Colonic mucosa (tissue), 4 donors: ENCODE data around the gene PIP5K1C. TPM values are rescaled to one million over a fixed set of nuclear protein-coding genes. Genes with fewer than 3 reads are reported as not detected.

Experiments used
- DNase-seq: peaks from one replicate; pipeline ENCODE4 v3.0.0-alpha.2; 2020
- H3K27ac ChIP-seq: fragments of 200-600 bp; one replicate; pipeline ENCODE4 v1.8.0; 2021
- H3K27me3 ChIP-seq: fragments of 200-600 bp; one replicate; pipeline ENCODE4 v1.8.0; 2021
- H3K36me3 ChIP-seq: fragments of 200-600 bp; one replicate; pipeline ENCODE4 v1.8.0; 2021
- H3K4me1 ChIP-seq: fragments of 200-600 bp; one replicate; pipeline ENCODE4 v1.8.0; 2021; ENCODE audit warnings: mild to moderate bottlenecking
- H3K4me3 ChIP-seq: fragments of 200-600 bp; one replicate; pipeline ENCODE4 v1.8.0; 2021
- H3K9ac ChIP-seq, 2 donors: one replicate each; pipeline ENCODE4 v1.7.0; 2013; ENCODE audit warnings: control low read depth in 2 of 2, low read depth in 2 of 2, low read length in 2 of 2
- H3K9me3 ChIP-seq: fragments of 200-600 bp; one replicate; pipeline ENCODE4 v1.8.0; 2021
- intact Hi-C: fragments of 100-400 bp; cut with DNase I; formaldehyde crosslinking; loops from one replicate; pipeline ENCODE4 v1.14.1; 2022
- total RNA-seq, 2 donors: library from RNA; stranded (reverse); fragmentation: NEBNext Ultra II Directional in 1 of 2; extraction: Animal tissue kit (Norgen Biotek cat#: 25700) in 1 of 2; gene quantifications; one replicate each; pipeline ENCODE4 v1.2.1, GENCODE V29; 2021
- TF ChIP-seq, protein P1 (sequence below): fragments of 200-600 bp; IDR thresholded peaks from one replicate; pipeline ENCODE4 v1.8.0; 2022; ENCODE audit warnings: antibody characterized with exemption, mild to moderate bottlenecking
- donor health status: healthy.
- donor health status: DM: no; HTN: no; CAD: no.
- donor health status: DM: no; HTN: no; CAD: no.

The PIP5K1C gene
- total RNA-seq, 2 donors from 2014 or later = 22.8 to 31.2 TPM

DNA sequence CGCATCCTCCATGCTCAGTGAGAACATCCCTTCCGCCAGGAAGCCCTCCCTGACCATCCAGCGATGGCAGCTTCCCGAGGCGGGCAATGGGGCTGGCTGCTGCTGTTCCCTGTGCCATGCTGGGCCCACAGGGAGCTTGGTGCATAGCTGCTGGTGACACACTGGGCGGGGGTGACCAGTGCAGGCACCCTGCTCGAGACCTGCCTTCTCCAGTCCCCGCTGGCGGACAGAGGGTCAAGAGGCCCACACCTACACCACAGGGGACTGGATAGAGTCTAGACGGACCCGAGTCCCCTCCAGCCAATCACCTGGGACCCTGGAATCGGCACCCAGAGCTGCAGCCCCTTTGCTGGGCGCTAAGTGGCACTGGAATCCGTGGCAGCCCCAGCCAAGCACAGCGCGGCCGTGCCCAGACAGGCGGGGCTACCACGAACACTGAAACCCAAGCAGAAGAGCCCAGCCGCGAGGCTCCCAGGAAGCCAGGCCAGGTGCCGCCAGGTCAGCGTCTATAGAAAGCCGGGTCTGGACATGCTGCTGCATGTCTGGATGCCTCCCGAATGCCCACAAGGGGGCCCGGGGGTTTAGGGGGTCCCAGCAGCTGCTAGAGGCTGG, 84.6 kb downstream of the PIP5K1C start:
- no peak for DNase-seq
- intact Hi-C loops = no loop called here
- no peaks in the 10 kb centered on the region for H3K9me3 ChIP-seq
- H3K4me1 ChIP-seq = no peaks in the 10 kb centered on the region
- no peak overlapping the region for H3K9ac ChIP-seq
- no peak overlapping the region for H3K4me3 ChIP-seq
- TF ChIP-seq, protein P1, sequence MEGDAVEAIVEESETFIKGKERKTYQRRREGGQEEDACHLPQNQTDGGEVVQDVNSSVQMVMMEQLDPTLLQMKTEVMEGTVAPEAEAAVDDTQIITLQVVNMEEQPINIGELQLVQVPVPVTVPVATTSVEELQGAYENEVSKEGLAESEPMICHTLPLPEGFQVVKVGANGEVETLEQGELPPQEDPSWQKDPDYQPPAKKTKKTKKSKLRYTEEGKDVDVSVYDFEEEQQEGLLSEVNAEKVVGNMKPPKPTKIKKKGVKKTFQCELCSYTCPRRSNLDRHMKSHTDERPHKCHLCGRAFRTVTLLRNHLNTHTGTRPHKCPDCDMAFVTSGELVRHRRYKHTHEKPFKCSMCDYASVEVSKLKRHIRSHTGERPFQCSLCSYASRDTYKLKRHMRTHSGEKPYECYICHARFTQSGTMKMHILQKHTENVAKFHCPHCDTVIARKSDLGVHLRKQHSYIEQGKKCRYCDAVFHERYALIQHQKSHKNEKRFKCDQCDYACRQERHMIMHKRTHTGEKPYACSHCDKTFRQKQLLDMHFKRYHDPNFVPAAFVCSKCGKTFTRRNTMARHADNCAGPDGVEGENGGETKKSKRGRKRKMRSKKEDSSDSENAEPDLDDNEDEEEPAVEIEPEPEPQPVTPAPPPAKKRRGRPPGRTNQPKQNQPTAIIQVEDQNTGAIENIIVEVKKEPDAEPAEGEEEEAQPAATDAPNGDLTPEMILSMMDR = no peak
- H3K27ac ChIP-seq = no peak overlapping the region
- H3K36me3 ChIP-seq = no peaks in the 10 kb centered on the region
- no peaks in the 10 kb centered on the region for H3K27me3 ChIP-seq

DNA sequence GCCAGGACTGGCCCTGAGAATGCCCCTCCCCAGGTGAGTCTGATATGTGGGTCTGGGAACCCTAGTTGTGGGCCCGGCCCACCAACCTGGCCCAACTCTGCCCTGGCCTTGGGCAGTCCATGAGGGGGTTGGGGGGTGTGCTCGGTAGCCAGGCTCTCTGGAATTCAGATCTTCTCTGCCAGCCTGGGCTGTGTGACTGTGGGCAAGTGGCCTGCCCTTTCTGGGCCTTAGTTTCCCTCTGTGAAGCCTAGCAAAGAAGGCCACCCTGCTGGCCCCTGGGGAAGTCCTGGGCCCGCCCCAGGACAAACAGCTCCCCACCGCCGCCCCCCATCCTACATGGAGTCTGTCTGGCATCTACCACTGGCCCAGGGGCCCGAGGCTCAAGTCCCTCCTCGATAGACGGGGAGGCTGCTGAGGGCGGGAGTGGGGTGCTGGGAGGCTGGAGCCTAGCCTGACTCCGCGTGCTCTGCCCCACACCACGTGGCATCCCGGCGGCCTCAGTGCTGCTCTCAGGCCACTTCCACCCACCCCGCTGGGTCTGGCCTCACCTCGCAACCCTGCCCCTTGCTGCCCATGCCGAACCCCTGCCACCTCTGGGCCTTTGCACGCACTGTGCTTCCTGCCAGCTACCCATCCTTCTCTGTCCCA, 85.3 kb downstream of the PIP5K1C start:
- H3K36me3 ChIP-seq = no peaks in the 10 kb centered on the region
- intact Hi-C loops = no loop called here
- DNase-seq = no peak
- H3K9ac ChIP-seq = no peak overlapping the region
- H3K27me3 ChIP-seq = no peaks in the 10 kb centered on the region
- TF ChIP-seq, protein P1 = no peak
- H3K4me1 ChIP-seq = no peaks in the 10 kb centered on the region
- H3K27ac ChIP-seq = no peak overlapping the region
- H3K9me3 ChIP-seq = no peaks in the 10 kb centered on the region
- no peak overlapping the region for H3K4me3 ChIP-seq

- Histone ChIP-seq H3K4me1 (no peaks in the 10 kb centered on the region), H3K36me3 (no peaks in the 10 kb centered on the region), H3K4me3 (no peak overlapping the region), H3K9ac (no peak overlapping the region), H3K27ac (no peak overlapping the region), H3K27me3 (no peaks in the 10 kb centered on the region), H3K9me3 (no peaks in the 10 kb centered on the region)
- TF ChIP-seq, protein P1 = no peak
- no peak for DNase-seq
- intact Hi-C loops = no loop called here
Observed at GRCh38 chr19:3613818-3614661, 86.2 kb downstream of the PIP5K1C start.

- no peaks in the 10 kb centered on the region for H3K36me3 ChIP-seq
- no peak overlapping the region for H3K27ac ChIP-seq
Observed at GRCh38 chr19:3612901-3613741, 87.1 kb downstream of the PIP5K1C start.

More at GRCh38 chr19:3612901-3613741, 87.1 kb downstream of the PIP5K1C start:
- no peak overlapping the region for H3K9ac ChIP-seq
- TF ChIP-seq, protein P1 = no peak
- intact Hi-C loops = no loop called here
- DNase-seq = no peak
- no peaks in the 10 kb centered on the region for H3K4me1 ChIP-seq
- no peak overlapping the region for H3K4me3 ChIP-seq
- H3K9me3 ChIP-seq = no peaks in the 10 kb centered on the region
- H3K27me3 ChIP-seq = no peaks in the 10 kb centered on the region
